ENCODE results near the gene PAEP. TPM values are rescaled to one million over a fixed set of nuclear protein-coding genes. Genes with fewer than 3 reads are reported as not detected.

Gene PAEP
- total RNA-seq, 4 donors from 2014 or later: not detected

DNA sequence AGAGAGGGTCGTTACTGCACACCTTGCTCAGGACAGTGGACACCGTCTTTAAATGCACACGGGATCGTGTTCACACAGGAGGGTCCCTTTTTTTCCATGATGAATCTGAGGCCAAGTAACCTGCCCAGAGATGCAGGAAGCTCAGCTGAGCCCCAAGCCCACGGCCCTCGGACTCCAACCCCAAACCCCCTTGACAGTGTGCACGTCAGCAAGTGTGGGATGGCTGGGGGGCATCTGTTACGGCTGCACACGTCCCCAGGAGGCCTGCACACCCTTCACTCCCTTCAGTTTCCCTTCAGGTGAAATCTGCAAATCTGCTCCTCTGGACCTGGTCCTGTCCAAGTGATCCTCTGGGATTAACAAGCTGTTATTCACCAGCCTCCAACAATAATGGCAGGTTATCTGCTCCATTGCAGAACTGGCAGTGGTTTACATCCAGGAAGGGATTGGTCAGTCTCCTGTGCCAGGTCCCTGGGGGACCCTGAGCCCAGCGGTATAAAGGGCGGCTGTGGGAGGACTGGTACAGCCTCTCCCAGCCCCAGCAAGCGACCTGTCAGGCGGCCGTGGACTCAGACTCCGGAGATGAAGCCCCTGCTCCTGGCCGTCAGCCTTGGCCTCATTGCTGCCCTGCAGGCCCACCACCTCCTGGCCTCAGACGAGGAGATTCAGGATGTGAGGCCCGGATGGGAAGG lies 40.5 kb upstream of the PAEP start, which contains the start of gene LCN1:
Gene LCN1 (plus strand): TSS at position 525 of the 692 bp plus-strand sequence. CDS start 58 bp downstream, at position 583.
- H3K4me3 ChIP-seq: no peak within 1 kb of the TSS
- intact Hi-C loops (cut with DNase I; ENCODE audit: low total_unique reads): no loop called here
- no peaks in the 10 kb centered on the region for H3K9me3 ChIP-seq
- no peak for DNase-seq
- no peaks in the 10 kb centered on the region for H3K36me3 ChIP-seq
- H3K27ac ChIP-seq: no peak within 1 kb of the TSS
- H3K27me3 ChIP-seq: no peaks in the 10 kb centered on the region
- no peaks in the 10 kb centered on the region for H3K4me1 ChIP-seq
- TF ChIP-seq POLR2A (IDR thresholded peaks at IDR 0.05): no peak
- TF ChIP-seq, protein P1, sequence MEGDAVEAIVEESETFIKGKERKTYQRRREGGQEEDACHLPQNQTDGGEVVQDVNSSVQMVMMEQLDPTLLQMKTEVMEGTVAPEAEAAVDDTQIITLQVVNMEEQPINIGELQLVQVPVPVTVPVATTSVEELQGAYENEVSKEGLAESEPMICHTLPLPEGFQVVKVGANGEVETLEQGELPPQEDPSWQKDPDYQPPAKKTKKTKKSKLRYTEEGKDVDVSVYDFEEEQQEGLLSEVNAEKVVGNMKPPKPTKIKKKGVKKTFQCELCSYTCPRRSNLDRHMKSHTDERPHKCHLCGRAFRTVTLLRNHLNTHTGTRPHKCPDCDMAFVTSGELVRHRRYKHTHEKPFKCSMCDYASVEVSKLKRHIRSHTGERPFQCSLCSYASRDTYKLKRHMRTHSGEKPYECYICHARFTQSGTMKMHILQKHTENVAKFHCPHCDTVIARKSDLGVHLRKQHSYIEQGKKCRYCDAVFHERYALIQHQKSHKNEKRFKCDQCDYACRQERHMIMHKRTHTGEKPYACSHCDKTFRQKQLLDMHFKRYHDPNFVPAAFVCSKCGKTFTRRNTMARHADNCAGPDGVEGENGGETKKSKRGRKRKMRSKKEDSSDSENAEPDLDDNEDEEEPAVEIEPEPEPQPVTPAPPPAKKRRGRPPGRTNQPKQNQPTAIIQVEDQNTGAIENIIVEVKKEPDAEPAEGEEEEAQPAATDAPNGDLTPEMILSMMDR (IDR thresholded peaks at IDR 0.05): no peak

DNA sequence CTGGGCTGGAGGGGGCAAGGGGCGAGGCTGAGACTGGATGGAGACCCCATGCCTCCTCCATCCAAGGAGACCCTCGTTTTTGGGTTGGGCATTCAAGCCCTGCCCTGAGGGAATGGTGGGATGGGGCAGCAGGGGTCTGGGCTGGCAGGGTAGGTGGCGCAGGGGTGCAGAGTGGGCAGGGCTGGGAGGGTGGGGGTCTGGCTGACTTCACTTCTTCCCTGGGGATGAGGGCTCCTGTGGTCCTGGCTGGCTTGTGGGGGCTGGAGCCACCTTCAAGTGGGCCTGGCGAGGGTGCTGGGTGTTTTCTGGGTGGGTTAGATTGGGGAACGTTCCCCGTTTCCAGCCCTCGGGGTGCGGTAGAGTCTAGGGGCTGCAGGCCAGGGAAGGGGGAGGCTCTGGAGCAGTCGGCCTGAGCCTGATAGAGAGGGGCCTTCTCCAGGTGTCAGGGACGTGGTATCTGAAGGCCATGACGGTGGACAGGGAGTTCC lies 39.9 kb upstream of the PAEP start:
- Histone ChIP-seq H3K4me1 (no peaks in the 10 kb centered on the region), H3K36me3 (no peaks in the 10 kb centered on the region), H3K9me3 (no peaks in the 10 kb centered on the region), H3K4me3 (no peak overlapping the region), H3K27ac (no peak overlapping the region), H3K27me3 (no peaks in the 10 kb centered on the region)
- no peak for TF ChIP-seq POLR2A (IDR thresholded peaks at IDR 0.05)
- TF ChIP-seq, protein P1 (IDR thresholded peaks at IDR 0.05): no peak
- intact Hi-C loops (cut with DNase I; ENCODE audit: low total_unique reads): no loop called here
- DNase-seq: no peak

DNA sequence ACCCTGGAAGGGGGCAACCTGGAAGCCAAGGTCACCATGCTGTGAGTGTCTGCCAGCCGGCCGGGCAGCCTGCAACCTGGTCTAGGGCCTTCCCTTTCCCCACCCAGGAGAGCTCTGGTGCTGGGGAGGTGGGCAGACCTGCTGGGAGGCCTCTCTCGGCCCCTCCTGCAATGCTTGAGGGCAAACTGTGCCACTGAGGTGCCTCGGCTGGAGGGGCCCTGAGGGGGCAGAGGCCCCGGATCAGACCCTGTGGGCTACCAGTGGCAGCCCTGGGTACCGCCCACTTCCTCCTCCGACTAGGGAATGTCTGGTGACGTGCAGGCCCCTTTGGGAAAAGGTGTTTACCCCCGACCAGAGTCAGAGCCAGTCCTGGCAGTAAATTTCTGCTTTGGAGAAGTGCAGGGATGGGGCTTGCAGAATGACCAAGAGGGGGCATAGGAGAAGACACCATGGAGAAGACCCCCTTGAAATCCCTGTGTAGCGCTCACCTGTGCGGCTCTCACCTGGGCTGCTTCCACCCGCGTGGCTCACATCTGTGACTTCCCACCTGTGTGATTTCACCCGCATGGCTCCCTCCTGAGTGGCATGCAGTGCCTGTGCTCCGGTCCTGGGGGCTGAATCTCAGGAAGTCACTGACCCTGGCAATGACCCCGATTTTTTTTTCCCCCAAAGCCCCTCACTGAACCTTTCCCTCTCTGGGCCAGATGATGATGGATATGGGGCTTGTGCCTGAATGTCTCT lies 39.2 kb upstream of the PAEP start:
- TF ChIP-seq POLR2A (IDR thresholded peaks at IDR 0.05): no peak
- TF ChIP-seq, protein P1 (IDR thresholded peaks at IDR 0.05): no peak
- intact Hi-C loops (cut with DNase I; ENCODE audit: low total_unique reads): no loop called here
- no peak for DNase-seq
- no peaks in the 10 kb centered on the region for H3K27me3 ChIP-seq
- no peaks in the 10 kb centered on the region for H3K36me3 ChIP-seq
- H3K9me3 ChIP-seq: no peaks in the 10 kb centered on the region
- H3K4me1 ChIP-seq: no peaks in the 10 kb centered on the region
- no peak overlapping the region for H3K27ac ChIP-seq
- H3K4me3 ChIP-seq: no peak overlapping the region

DNA sequence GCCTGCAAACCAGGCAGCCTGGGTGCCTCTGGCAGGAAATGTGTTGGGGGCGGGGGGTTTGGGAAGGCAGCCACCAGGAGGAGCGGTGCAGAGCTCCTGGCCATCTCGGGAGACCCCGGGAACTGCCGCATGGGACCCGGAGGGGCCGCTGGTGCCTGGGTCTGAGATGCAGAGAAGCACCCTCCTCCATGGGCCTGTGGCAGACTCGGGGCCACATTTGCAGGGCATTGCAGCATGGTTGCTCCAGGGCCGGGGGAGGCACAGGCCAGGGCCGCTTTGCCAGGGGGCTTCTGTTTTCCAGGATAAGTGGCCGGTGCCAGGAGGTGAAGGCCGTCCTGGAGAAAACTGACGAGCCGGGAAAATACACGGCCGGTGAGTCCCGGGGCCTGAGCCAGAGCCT lies 38.6 kb upstream of the PAEP start:
- Histone ChIP-seq H3K27ac (no peak overlapping the region), H3K4me3 (no peak overlapping the region), H3K36me3 (no peaks in the 10 kb centered on the region), H3K27me3 (no peaks in the 10 kb centered on the region), H3K9me3 (no peaks in the 10 kb centered on the region), H3K4me1 (no peaks in the 10 kb centered on the region)
- no peak for DNase-seq
- TF ChIP-seq POLR2A (IDR thresholded peaks at IDR 0.05): no peak
- TF ChIP-seq, protein P1 (IDR thresholded peaks at IDR 0.05): no peak
- intact Hi-C loops (cut with DNase I; ENCODE audit: low total_unique reads): no loop called here

DNA sequence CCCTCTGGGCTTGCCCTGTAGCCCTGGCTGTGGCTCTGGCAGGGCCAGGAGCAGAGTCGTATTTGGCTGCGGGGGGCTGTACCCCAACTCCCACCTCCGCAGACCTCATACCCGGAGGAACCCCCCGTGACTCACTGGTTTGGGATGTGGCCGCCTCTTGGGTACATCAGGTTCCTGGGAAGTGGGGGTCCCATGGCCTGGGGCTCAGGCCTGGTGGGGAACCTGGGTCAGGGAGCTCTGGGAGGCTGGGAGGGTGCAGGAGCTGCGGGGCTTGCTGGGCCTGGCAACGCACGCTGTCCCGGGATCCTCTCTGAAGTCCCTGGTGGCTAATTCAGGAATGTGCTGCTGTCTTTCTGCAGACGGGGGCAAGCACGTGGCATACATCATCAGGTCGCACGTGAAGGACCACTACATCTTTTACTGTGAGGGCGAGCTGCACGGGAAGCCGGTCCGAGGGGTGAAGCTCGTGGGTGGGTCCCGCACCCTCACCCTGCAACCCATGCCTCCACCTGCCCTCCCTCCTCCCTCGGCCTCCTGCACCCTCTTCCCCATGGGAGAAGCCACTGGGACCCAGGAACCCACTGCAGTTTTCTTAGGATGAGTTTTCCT lies 37.9 kb upstream of the PAEP start:
- H3K9me3 ChIP-seq: no peaks in the 10 kb centered on the region
- H3K27me3 ChIP-seq: no peaks in the 10 kb centered on the region
- H3K4me3 ChIP-seq: no peak overlapping the region
- no peaks in the 10 kb centered on the region for H3K36me3 ChIP-seq
- no peaks in the 10 kb centered on the region for H3K4me1 ChIP-seq
- H3K27ac ChIP-seq: no peak overlapping the region
- no peak for DNase-seq
- TF ChIP-seq, protein P1 (IDR thresholded peaks at IDR 0.05): no peak
- no peak for TF ChIP-seq POLR2A (IDR thresholded peaks at IDR 0.05)
- intact Hi-C loops (cut with DNase I; ENCODE audit: low total_unique reads): no loop called here

Data from uterus (tissue), 4 donors.